Right atrium auricular region (tissue), 2 donors: ENCODE measurements around the gene SPDL1. TPM values are rescaled to one million over a fixed set of nuclear protein-coding genes. Genes with fewer than 3 reads are reported as not detected.
"Not testable (repeated sequence)": the region's sequence is repeated elsewhere in the genome, so short reads cannot be mapped to it uniquely, and the experiment has no call there.

ENCODE experiments used
- DNase-seq: peaks from one replicate; pipeline ENCODE4 v3.0.0-alpha.2; 2019; ENCODE audit warnings: low spot score
- H3K27ac ChIP-seq, 2 donors: fragments of 200-600 bp; sonication (generic); 1 replicate in 1 of 2; 2 replicates in 1 of 2; pipeline ENCODE4 v1.5.1; 2016 to 2019
- H3K27me3 ChIP-seq, 2 donors: fragments of 200-600 bp; sonication (generic); one replicate each; pipeline versions ENCODE4 v1.5.1 to v1.6.0; 2017 to 2019
- H3K36me3 ChIP-seq: fragments of 200-600 bp; sonication (generic); one replicate; pipeline ENCODE4 v1.5.1; 2016
- H3K4me1 ChIP-seq, 2 donors: fragments of 200-600 bp; sonication (generic); one replicate each; pipeline versions ENCODE4 v1.5.1 to v1.6.0; 2017 to 2019
- H3K4me3 ChIP-seq, 2 donors: fragments of 200-600 bp; sonication (generic); 1 replicate in 1 of 2; 2 replicates in 1 of 2; pipeline ENCODE4 v1.5.1; 2017 to 2019; ENCODE audit warnings: mild to moderate bottlenecking in 1 of 2, moderate library complexity in 1 of 2
- H3K9me3 ChIP-seq, 2 donors: fragments of 200-600 bp; sonication (generic); one replicate each; pipeline ENCODE4 v1.5.1; 2019
- total RNA-seq, 2 donors: library from RNA; depleted of rRNA; stranded (reverse); fragments of >200 nt; gene quantifications; one replicate each; pipeline ENCODE4 v1.1.0, GENCODE V29; 2016
- TF ChIP-seq, protein P1 (sequence below), 2 donors: fragments of 200-600 bp; sonication (generic); IDR thresholded peaks; one replicate each; pipeline ENCODE4 v1.5.1; 2019; ENCODE audit warnings: antibody characterized with exemption in 2 of 2

Gene SPDL1
- total RNA-seq, 2 donors from 2014 or later: 3.4 to 8.9 TPM

DNA sequence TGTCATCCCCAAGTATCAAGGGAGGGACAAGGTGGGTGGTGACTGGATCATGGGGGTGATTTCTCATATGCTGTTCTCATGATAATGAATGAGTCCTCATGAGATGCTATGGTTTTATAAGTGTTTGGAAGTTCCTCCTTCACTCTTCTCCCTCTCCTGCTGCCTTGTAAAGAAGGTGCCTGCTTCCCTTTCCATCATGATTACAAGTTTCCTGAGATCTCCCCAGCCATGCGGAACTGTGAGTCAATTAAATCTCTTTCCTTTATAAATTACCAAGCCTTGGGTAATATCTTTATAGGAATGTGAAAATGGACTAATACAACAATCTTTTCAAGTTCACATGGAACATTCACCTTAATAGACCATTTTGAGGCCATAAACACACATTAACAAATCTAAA lies 32.0 kb downstream of the SPDL1 start:
- Histone ChIP-seq H3K9me3 (peaks cover 0 to 5% of the 10 kb centered on the region in 2 donors), H3K36me3 (no peaks in the 10 kb centered on the region), H3K27ac (no peak overlapping the region), H3K4me1 (no peaks in the 10 kb centered on the region), H3K4me3 (no peak overlapping the region), H3K27me3 (no peaks in the 10 kb centered on the region)
- no peak for DNase-seq
- TF ChIP-seq, protein P1, sequence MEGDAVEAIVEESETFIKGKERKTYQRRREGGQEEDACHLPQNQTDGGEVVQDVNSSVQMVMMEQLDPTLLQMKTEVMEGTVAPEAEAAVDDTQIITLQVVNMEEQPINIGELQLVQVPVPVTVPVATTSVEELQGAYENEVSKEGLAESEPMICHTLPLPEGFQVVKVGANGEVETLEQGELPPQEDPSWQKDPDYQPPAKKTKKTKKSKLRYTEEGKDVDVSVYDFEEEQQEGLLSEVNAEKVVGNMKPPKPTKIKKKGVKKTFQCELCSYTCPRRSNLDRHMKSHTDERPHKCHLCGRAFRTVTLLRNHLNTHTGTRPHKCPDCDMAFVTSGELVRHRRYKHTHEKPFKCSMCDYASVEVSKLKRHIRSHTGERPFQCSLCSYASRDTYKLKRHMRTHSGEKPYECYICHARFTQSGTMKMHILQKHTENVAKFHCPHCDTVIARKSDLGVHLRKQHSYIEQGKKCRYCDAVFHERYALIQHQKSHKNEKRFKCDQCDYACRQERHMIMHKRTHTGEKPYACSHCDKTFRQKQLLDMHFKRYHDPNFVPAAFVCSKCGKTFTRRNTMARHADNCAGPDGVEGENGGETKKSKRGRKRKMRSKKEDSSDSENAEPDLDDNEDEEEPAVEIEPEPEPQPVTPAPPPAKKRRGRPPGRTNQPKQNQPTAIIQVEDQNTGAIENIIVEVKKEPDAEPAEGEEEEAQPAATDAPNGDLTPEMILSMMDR (IDR thresholded peaks at IDR 0.05): no peak

DNA sequence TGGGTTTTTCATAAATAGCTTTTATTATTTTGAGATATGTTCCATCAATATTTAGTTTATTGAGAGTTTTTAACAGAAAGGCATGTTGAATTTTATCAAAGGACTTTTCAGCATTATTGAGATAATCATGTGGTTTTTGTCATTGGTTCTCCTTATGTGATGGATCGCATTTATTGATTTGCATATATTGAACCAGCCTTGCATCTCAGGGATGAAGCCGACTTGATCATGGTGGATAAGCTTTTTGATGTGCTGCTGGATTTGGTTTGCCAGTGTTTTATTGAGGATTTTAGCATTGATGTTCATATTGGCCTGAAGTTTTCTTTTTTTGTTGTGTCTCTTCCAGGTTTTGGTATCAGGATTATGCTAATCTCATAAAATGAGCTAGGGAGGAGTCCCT lies 40.7 kb downstream of the SPDL1 start:
- H3K27ac ChIP-seq, H3K27me3 ChIP-seq, DNase-seq, H3K4me3 ChIP-seq, H3K36me3 ChIP-seq, H3K4me1 ChIP-seq, H3K9me3 ChIP-seq: not testable (repeated sequence)

DNA sequence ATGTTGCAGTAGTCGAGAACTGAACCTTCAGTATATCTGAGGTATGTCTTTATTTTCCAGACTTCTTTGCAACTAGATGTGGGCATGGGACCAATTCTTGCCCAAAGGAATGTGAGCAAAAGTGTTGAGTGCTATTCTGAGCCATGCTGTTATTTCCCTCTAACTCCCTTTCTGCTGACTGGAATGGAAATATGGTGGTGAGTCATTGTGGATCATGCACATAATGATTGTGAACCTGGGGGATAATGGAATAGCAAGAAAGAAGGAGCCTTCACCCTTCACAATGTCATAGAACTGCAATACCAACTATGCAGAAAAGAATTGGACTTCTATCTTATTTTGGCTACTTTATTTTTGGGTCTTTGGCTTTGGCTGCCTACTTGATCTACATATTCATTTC lies 43.2 kb downstream of the SPDL1 start:
- H3K9me3 ChIP-seq: peaks cover 0 to 3% of the 10 kb centered on the region in 2 donors
- TF ChIP-seq, protein P1 (IDR thresholded peaks at IDR 0.05): no peak

DNA sequence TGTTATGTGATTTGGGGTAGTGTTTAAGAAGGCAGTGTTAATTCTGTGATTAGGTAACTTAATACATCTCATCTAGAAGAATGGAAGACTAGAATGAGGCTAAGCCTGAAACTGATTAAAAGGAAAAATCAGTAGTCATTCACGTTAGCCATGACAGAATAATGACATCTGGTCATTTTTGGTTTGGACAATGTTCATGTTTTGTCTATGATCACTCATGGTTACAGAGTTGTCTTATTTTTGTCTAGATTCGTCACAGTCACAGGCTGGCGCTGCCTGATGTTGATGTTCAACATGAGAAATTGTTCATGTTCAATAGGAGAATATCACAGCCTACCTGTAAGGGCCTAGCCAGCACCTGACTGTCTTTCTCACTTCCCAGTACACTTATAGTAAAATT lies 44.0 kb downstream of the SPDL1 start:
- no peaks in the 10 kb centered on the region for H3K4me1 ChIP-seq
- H3K27me3 ChIP-seq: no peaks in the 10 kb centered on the region
- H3K4me3 ChIP-seq: no peak overlapping the region
- H3K27ac ChIP-seq: no peak overlapping the region
- TF ChIP-seq, protein P1 (IDR thresholded peaks at IDR 0.05): no peak
- no peaks in the 10 kb centered on the region for H3K36me3 ChIP-seq
- no peak for DNase-seq
- H3K9me3 ChIP-seq: peaks cover 0 to 3% of the 10 kb centered on the region in 2 donors

More for the DNA sequence above, 43.2 kb downstream of the SPDL1 start:
- H3K27ac ChIP-seq: no peak overlapping the region
- no peaks in the 10 kb centered on the region for H3K4me1 ChIP-seq
- H3K36me3 ChIP-seq: no peaks in the 10 kb centered on the region
- H3K27me3 ChIP-seq: no peaks in the 10 kb centered on the region
- no peak for DNase-seq
- no peak overlapping the region for H3K4me3 ChIP-seq

GRCh38 chr5:169628892-169629291 lies 45.3 kb downstream of the SPDL1 start:
- TF ChIP-seq, protein P1 (IDR thresholded peaks at IDR 0.05): no peak
- H3K27me3 ChIP-seq: no peaks in the 10 kb centered on the region
- no peaks in the 10 kb centered on the region for H3K4me1 ChIP-seq
- H3K4me3 ChIP-seq: no peak overlapping the region
- H3K27ac ChIP-seq: no peak overlapping the region
- H3K36me3 ChIP-seq: no peaks in the 10 kb centered on the region
- DNase-seq: no peak
- H3K9me3 ChIP-seq: no peaks in the 10 kb centered on the region

DNA sequence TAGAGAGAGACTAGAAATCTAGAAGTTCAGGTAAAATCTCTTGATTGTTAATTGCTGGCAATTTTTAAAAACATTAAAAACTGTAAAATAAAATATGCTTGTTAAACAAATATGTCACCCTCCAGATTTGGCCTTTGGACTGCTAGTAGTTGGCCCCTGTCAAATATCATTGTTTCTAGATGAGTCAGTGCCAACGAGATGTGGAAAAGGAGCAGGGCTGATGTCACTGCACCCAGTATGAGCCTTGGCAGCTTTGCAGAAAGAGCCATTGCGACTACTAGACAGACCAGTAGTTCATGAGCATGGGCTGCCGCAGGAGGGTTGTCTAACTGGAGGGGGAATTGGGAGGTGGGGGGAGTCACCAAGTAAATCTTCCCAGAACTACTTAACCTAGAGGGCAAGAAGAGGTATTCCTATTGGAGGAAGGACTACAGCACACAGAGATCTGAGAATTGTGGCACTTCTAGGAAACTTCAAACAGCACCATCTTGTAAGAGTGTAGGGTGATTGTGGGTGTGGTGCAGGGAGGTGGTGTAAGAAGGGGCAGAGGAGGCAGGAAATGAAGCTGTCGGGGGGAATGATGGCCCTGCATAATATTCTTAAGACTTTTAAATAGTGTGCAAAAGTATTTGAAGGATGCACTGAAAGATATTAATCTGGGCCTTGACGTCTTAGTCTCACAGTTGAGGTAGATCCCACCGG lies 46.4 kb downstream of the SPDL1 start:
- Histone ChIP-seq H3K27me3 (no peaks in the 10 kb centered on the region), H3K4me1 (no peaks in the 10 kb centered on the region), H3K9me3 (peaks cover 0 to 6% of the 10 kb centered on the region in 2 donors), H3K4me3 (no peak overlapping the region), H3K36me3 (no peaks in the 10 kb centered on the region), H3K27ac (no peak overlapping the region)
- TF ChIP-seq, protein P1 (IDR thresholded peaks at IDR 0.05): no peak
- DNase-seq: no peak
